Measurements from ENCODE around the gene TSPAN32.
"Not testable (repeated sequence)": the region's sequence is repeated elsewhere in the genome, so short reads cannot be mapped to it uniquely, and the experiment has no call there.

TSPAN32 gene

GRCh38 chr11:2345050-2345449, 43.2 kb downstream of the TSPAN32 start:
- H3K9ac ChIP-seq (ENCODE audit: low read length): no peak overlapping the region
- H3K27me3 ChIP-seq (ENCODE audit: control insufficient read depth, insufficient read depth, low read length): no peaks in the 10 kb centered on the region
- H3K4me3 ChIP-seq (ENCODE audit: low read length): no peak overlapping the region
- H3K36me3 ChIP-seq (ENCODE audit: control insufficient read depth, low read depth, low read length): no peaks in the 10 kb centered on the region
- no peaks in the 10 kb centered on the region for H3K4me1 ChIP-seq (ENCODE audit: control insufficient read depth, low read depth, low read length)
- H3K9me3 ChIP-seq (ENCODE audit: control insufficient read depth, low read depth, low read length): no peaks in the 10 kb centered on the region
- H3K27ac ChIP-seq (ENCODE audit: low read length): no peak overlapping the region

DNA sequence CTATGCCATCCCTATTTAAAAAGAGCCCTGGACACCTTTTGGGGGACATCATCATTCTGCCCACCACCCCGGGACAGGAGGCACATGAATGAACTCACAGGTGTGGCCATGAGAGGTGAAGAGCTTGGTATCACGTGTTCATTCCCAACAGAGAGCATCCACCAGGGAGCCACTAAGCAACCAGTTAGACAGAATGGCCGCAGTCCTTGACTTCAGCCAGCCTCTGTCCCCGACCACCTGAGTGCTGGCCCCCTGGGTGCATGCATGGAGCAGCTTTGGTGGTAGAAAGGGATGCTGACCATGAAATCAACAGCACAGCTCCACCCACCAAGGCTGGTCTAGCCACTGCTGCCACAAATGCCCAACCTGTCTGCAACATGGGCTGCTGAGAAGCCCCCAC, 44.2 kb downstream of the TSPAN32 start:
- H3K4me3 ChIP-seq (ENCODE audit: low read length): no peak overlapping the region
- no peaks in the 10 kb centered on the region for H3K27me3 ChIP-seq (ENCODE audit: control insufficient read depth, insufficient read depth, low read length)
- no peak overlapping the region for H3K27ac ChIP-seq (ENCODE audit: low read length)
- H3K4me1 ChIP-seq (ENCODE audit: control insufficient read depth, low read depth, low read length): no peaks in the 10 kb centered on the region
- H3K9me3 ChIP-seq (ENCODE audit: control insufficient read depth, low read depth, low read length): no peaks in the 10 kb centered on the region
- H3K9ac ChIP-seq (ENCODE audit: low read length): no peak overlapping the region
- H3K36me3 ChIP-seq (ENCODE audit: control insufficient read depth, low read depth, low read length): no peaks in the 10 kb centered on the region

- Histone ChIP-seq H3K27ac (ENCODE audit: low read length) (no peak overlapping the region), H3K4me3 (ENCODE audit: low read length) (no peak overlapping the region), H3K9me3 (ENCODE audit: control insufficient read depth, low read depth, low read length) (no peaks in the 10 kb centered on the region), H3K4me1 (ENCODE audit: control insufficient read depth, low read depth, low read length) (no peaks in the 10 kb centered on the region), H3K36me3 (ENCODE audit: control insufficient read depth, low read depth, low read length) (no peaks in the 10 kb centered on the region), H3K27me3 (ENCODE audit: control insufficient read depth, insufficient read depth, low read length) (no peaks in the 10 kb centered on the region), H3K9ac (ENCODE audit: low read length) (no peak overlapping the region)
These were observed 44.9 kb downstream of the TSPAN32 start for GRCh38 chr11:2346586-2347307.

- Histone ChIP-seq H3K27me3 (ENCODE audit: control insufficient read depth, insufficient read depth, low read length) (no peaks in the 10 kb centered on the region), H3K4me3 (ENCODE audit: low read length) (no peak overlapping the region), H3K9me3 (ENCODE audit: control insufficient read depth, low read depth, low read length) (no peaks in the 10 kb centered on the region), H3K27ac (ENCODE audit: low read length) (no peak overlapping the region), H3K4me1 (ENCODE audit: control insufficient read depth, low read depth, low read length) (no peaks in the 10 kb centered on the region), H3K9ac (ENCODE audit: low read length) (no peak overlapping the region), H3K36me3 (ENCODE audit: control insufficient read depth, low read depth, low read length) (no peaks in the 10 kb centered on the region)
These were observed 45.6 kb downstream of the TSPAN32 start for GRCh38 chr11:2347308-2347830.

GRCh38 chr11:2348986-2349385, 47.2 kb downstream of the TSPAN32 start:
- no peaks in the 10 kb centered on the region for H3K27me3 ChIP-seq (ENCODE audit: control insufficient read depth, insufficient read depth, low read length)
- H3K27ac ChIP-seq (ENCODE audit: low read length): no peak overlapping the region
- no peaks in the 10 kb centered on the region for H3K36me3 ChIP-seq (ENCODE audit: control insufficient read depth, low read depth, low read length)
- H3K9ac ChIP-seq (ENCODE audit: low read length): no peak overlapping the region
- H3K9me3 ChIP-seq (ENCODE audit: control insufficient read depth, low read depth, low read length): no peaks in the 10 kb centered on the region
- no peak overlapping the region for H3K4me3 ChIP-seq (ENCODE audit: low read length)
- no peaks in the 10 kb centered on the region for H3K4me1 ChIP-seq (ENCODE audit: control insufficient read depth, low read depth, low read length)

DNA sequence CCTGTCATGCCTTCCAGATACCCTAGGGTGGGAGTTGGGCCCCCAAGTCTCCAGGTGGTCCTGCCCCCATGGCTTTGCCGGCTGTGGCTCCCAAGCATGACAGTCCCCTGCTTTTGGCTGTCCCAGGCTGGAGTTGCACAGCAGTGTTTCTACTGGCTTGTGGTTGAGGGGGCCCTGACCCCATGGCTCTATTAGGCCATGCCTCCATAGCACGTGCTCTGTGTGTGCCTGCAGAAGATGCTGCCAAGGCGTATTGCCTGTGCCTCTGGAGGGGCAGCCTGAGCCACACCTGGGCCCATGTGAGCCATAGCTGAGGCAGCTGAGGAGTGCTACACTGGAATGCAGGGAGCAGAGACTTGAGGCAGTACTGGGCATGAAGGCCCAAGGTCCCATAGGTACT, 49.9 kb downstream of the TSPAN32 start:
- no peak overlapping the region for H3K27ac ChIP-seq (ENCODE audit: low read length)
- H3K27me3 ChIP-seq (ENCODE audit: control insufficient read depth, insufficient read depth, low read length): no peaks in the 10 kb centered on the region
- H3K9ac ChIP-seq (ENCODE audit: low read length): no peak overlapping the region
- no peaks in the 10 kb centered on the region for H3K4me1 ChIP-seq (ENCODE audit: control insufficient read depth, low read depth, low read length)
- H3K4me3 ChIP-seq (ENCODE audit: low read length): no peak overlapping the region
- no peaks in the 10 kb centered on the region for H3K36me3 ChIP-seq (ENCODE audit: control insufficient read depth, low read depth, low read length)
- H3K9me3 ChIP-seq (ENCODE audit: control insufficient read depth, low read depth, low read length): no peaks in the 10 kb centered on the region

GRCh38 chr11:2352420-2352819, 50.6 kb downstream of the TSPAN32 start:
- H3K27ac ChIP-seq (ENCODE audit: low read length): no peak overlapping the region
- H3K9me3 ChIP-seq (ENCODE audit: control insufficient read depth, low read depth, low read length): no peaks in the 10 kb centered on the region
- no peaks in the 10 kb centered on the region for H3K4me1 ChIP-seq (ENCODE audit: control insufficient read depth, low read depth, low read length)

GRCh38 chr11:2355000-2355644, 53.3 kb downstream of the TSPAN32 start:
- Histone ChIP-seq H3K27me3 (ENCODE audit: control insufficient read depth, insufficient read depth, low read length) (no peaks in the 10 kb centered on the region), H3K4me1 (ENCODE audit: control insufficient read depth, low read depth, low read length) (no peaks in the 10 kb centered on the region), H3K27ac (ENCODE audit: low read length) (no peak overlapping the region), H3K9ac (ENCODE audit: low read length) (no peak overlapping the region), H3K4me3 (ENCODE audit: low read length) (no peak overlapping the region), H3K36me3 (ENCODE audit: control insufficient read depth, low read depth, low read length) (no peaks in the 10 kb centered on the region), H3K9me3 (ENCODE audit: control insufficient read depth, low read depth, low read length) (no peaks in the 10 kb centered on the region)

More at GRCh38 chr11:2352420-2352819, 50.6 kb downstream of the TSPAN32 start:
- Histone ChIP-seq H3K4me3 (ENCODE audit: low read length) (no peak overlapping the region), H3K36me3 (ENCODE audit: control insufficient read depth, low read depth, low read length) (no peaks in the 10 kb centered on the region), H3K27me3 (ENCODE audit: control insufficient read depth, insufficient read depth, low read length) (no peaks in the 10 kb centered on the region), H3K9ac (ENCODE audit: low read length) (no peak overlapping the region)

GRCh38 chr11:2357246-2357645, 55.4 kb downstream of the TSPAN32 start:
- Histone ChIP-seq H3K4me1 (ENCODE audit: control insufficient read depth, low read depth, low read length) (no peaks in the 10 kb centered on the region), H3K36me3 (ENCODE audit: control insufficient read depth, low read depth, low read length) (no peaks in the 10 kb centered on the region), H3K27me3 (ENCODE audit: control insufficient read depth, insufficient read depth, low read length) (no peaks in the 10 kb centered on the region), H3K9me3 (ENCODE audit: control insufficient read depth, low read depth, low read length) (no peaks in the 10 kb centered on the region), H3K4me3 (ENCODE audit: low read length) (no peak overlapping the region), H3K9ac (ENCODE audit: low read length) (no peak overlapping the region), H3K27ac (ENCODE audit: low read length) (no peak overlapping the region)

- H3K27me3 ChIP-seq (ENCODE audit: control insufficient read depth, insufficient read depth, low read length): not testable (repeated sequence)
These were observed 55.8 kb downstream of the TSPAN32 start for GRCh38 chr11:2357651-2358050.

GRCh38 chr11:2358754-2359442, 57.1 kb downstream of the TSPAN32 start:
- no peaks in the 10 kb centered on the region for H3K9me3 ChIP-seq (ENCODE audit: control insufficient read depth, low read depth, low read length)
- no peak overlapping the region for H3K4me3 ChIP-seq (ENCODE audit: low read length)
- no peak overlapping the region for H3K27ac ChIP-seq (ENCODE audit: low read length)
- no peaks in the 10 kb centered on the region for H3K36me3 ChIP-seq (ENCODE audit: control insufficient read depth, low read depth, low read length)
- H3K27me3 ChIP-seq (ENCODE audit: control insufficient read depth, insufficient read depth, low read length): no peaks in the 10 kb centered on the region
- H3K9ac ChIP-seq (ENCODE audit: low read length): no peak overlapping the region
- no peaks in the 10 kb centered on the region for H3K4me1 ChIP-seq (ENCODE audit: control insufficient read depth, low read depth, low read length)

More at GRCh38 chr11:2357651-2358050, 55.8 kb downstream of the TSPAN32 start:
- not testable (repeated sequence) for H3K36me3 ChIP-seq (ENCODE audit: control insufficient read depth, low read depth, low read length); H3K4me1 ChIP-seq (ENCODE audit: control insufficient read depth, low read depth, low read length); H3K9ac ChIP-seq (ENCODE audit: low read length); H3K27ac ChIP-seq (ENCODE audit: low read length); H3K4me3 ChIP-seq (ENCODE audit: low read length); H3K9me3 ChIP-seq (ENCODE audit: control insufficient read depth, low read depth, low read length)
